Uterus (tissue), 2 donors: ENCODE results near the gene TM7SF2.

ENCODE experiments used
- CTCF ChIP-seq, 4 experiments: fragments of 200-600 bp in 2 of 4; fragments of 450-650 bp in 2 of 4; sonication (generic) in 2 of 4; IDR thresholded peaks; one replicate each; pipeline ENCODE4 v1.5.1; 2016 to 2019; ENCODE audit warnings: antibody characterized with exemption in 4 of 4, mild to moderate bottlenecking in 2 of 4, moderate library complexity in 1 of 4
- POLR2A ChIP-seq, 2 donors: fragments of 450-650 bp; IDR thresholded peaks; one replicate each; pipeline ENCODE4 v1.6.1; 2016; ENCODE audit warnings: antibody characterized with exemption in 2 of 2, mild to moderate bottlenecking in 1 of 2, moderate library complexity in 1 of 2

DNA sequence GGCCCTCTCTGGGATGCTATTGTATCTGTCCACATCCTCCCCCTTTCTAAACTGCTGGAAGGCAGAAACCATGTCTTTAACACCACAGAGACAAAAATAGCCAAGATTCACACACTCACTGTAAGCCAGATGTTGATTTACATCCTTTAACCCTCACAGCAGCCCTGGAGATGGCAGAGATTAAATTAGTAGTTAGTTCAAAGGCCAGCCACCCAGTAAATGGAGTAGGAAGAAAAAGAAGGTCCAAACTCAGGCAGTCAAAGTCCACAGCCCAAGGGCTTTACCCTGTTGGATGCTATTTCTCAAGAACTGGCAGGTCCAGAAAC is 8.0 kb downstream of the TM7SF2 start:
- TF ChIP-seq CTCF (IDR thresholded peaks at IDR 0.05) (no peak), POLR2A (IDR thresholded peaks at IDR 0.05) (no peak)
